Endothelial cell of umbilical vein (primary cell): ENCODE results near the gene TAGLN. TPM values are rescaled to one million over a fixed set of nuclear protein-coding genes. Genes with fewer than 3 reads are reported as not detected.

Experiments
- BruUV-seq: library from RNA; stranded (reverse); fragments of 400-500 nt; replicated peaks from 2 replicates; lab custom pipeline; 2021; lab: Mats Ljungman, UMichigan
- CTCF ChIA-PET: fragments of 300-600, 350-600 bp; sonication (Branson Sonifier 250); formaldehyde crosslinking; loops from one replicate; lab custom pipeline; 2021; ENCODE audit warnings: antibody characterized with exemption, inconsistent platforms; lab: Charles Lee
- POLR2A ChIA-PET: fragments of 300-600, 350-600 bp; sonication (Branson Sonifier 250); formaldehyde crosslinking; loops from one replicate; lab custom pipeline; 2021; ENCODE audit warnings: antibody characterized with exemption, inconsistent platforms; lab: Charles Lee
- DNase-seq: peaks from one replicate; pipeline ENCODE4 v3.0.0-alpha.2; 2011; ENCODE audit warnings: low read depth, low spot score
- FAIRE-seq: peaks from 2 replicates; lab custom pipeline; 2011; peaks lifted over from hg19 to GRCh38; lab: Jason Lieb, UNC
- H2AFZ ChIP-seq: 2 replicates; pipeline ENCODE4 v1.6.0; 2012; ENCODE audit warnings: low read depth, low read length, control low read depth, inconsistent platforms
- H3K27ac ChIP-seq: 2 replicates; pipeline ENCODE4 v1.5.1; 2011; ENCODE audit warnings: low read depth, mild to moderate bottlenecking, control low read depth, low read length, moderate library complexity; ENCODE audit not compliant: insufficient read depth
- H3K27me3 ChIP-seq, 2 experiments: 2 replicates each; pipeline versions ENCODE4 v1.6.0 to v1.6.1; 2011; ENCODE audit warnings: low read length in 2 of 2, mixed read lengths in 1 of 2; ENCODE audit not compliant: control insufficient read depth in 2 of 2, insufficient read depth in 2 of 2
- H3K36me3 ChIP-seq, 2 experiments: 2 replicates in 1 of 2; 3 replicates in 1 of 2; pipeline ENCODE4 v1.5.1; 2011; ENCODE audit warnings: low read length in 2 of 2, mild to moderate bottlenecking in 1 of 2, moderate library complexity in 1 of 2; ENCODE audit not compliant: control insufficient read depth in 2 of 2, insufficient read depth in 2 of 2; ENCODE audit errors: extremely low read depth in 1 of 2
- H3K4me1 ChIP-seq: 3 replicates; pipeline ENCODE4 v1.5.1; 2011; ENCODE audit warnings: mild to moderate bottlenecking, low read length; ENCODE audit not compliant: control insufficient read depth, insufficient read depth; ENCODE audit errors: extremely low read depth
- H3K4me2 ChIP-seq: 2 replicates; pipeline ENCODE4 v1.6.1; 2011; ENCODE audit warnings: low read length, control low read depth, mixed read lengths; ENCODE audit not compliant: insufficient read depth
- H3K4me3 ChIP-seq, 3 experiments: fragments of 200-600 bp in 1 of 3; sonication (generic), shearing (Covaris generic) in 1 of 3; replicated peaks in 1 of 3; 2 replicates each; pipeline ENCODE4 v1.5.1; 2011 to 2016; ENCODE audit warnings: control low read depth in 3 of 3, low read length in 3 of 3, mild to moderate bottlenecking in 2 of 3, inconsistent platforms in 1 of 3, low read depth in 1 of 3, moderate library complexity in 1 of 3; ENCODE audit not compliant: insufficient read depth in 1 of 3
- H3K79me2 ChIP-seq: 2 replicates; pipeline ENCODE4 v1.6.0; 2012; ENCODE audit warnings: low read length, inconsistent platforms; ENCODE audit not compliant: control insufficient read depth, insufficient read depth
- H3K9ac ChIP-seq: replicated peaks from 2 replicates; pipeline ENCODE3; 2011; ENCODE audit warnings: low read length, control low read depth; ENCODE audit not compliant: insufficient read depth; ENCODE audit errors: extremely low read depth
- H3K9me1 ChIP-seq: replicated peaks from 3 replicates; pipeline ENCODE4 v1.6.0; 2011; ENCODE audit warnings: mild to moderate bottlenecking, low read length; ENCODE audit not compliant: control insufficient read depth, insufficient read depth; ENCODE audit errors: extremely low read depth
- H3K9me3 ChIP-seq: replicated peaks from 2 replicates; pipeline ENCODE4 v1.5.1; 2012; ENCODE audit warnings: low read length, inconsistent platforms; ENCODE audit not compliant: control insufficient read depth, insufficient read depth
- H4K20me1 ChIP-seq: replicated peaks from 2 replicates; pipeline ENCODE3; 2011; ENCODE audit warnings: mild to moderate bottlenecking, low read length; ENCODE audit not compliant: control insufficient read depth, insufficient read depth; ENCODE audit errors: extremely low read depth
- EZH2 ChIP-seq: IDR thresholded peaks from 2 replicates; pipeline ENCODE4 v1.6.1; 2012; ENCODE audit warnings: borderline replicate concordance, low read depth, mild to moderate bottlenecking, moderate library complexity, low read length, inconsistent platforms; ENCODE audit not compliant: severe bottlenecking
- FOS ChIP-seq: IDR thresholded peaks from 2 replicates; pipeline ENCODE4 v1.6.1; 2011; ENCODE audit warnings: mild to moderate bottlenecking, low read length, moderate library complexity, borderline replicate concordance; ENCODE audit not compliant: insufficient read depth
- GATA2 ChIP-seq: IDR thresholded peaks from 2 replicates; pipeline ENCODE4 v1.7.0; 2011; ENCODE audit warnings: low read depth, mild to moderate bottlenecking, moderate library complexity, mixed read lengths, low read length; ENCODE audit not compliant: insufficient read length, insufficient read depth
- JUN ChIP-seq: IDR thresholded peaks from 2 replicates; pipeline ENCODE4 v1.6.1; 2011; ENCODE audit warnings: borderline replicate concordance, low read depth; ENCODE audit not compliant: insufficient read length, insufficient read depth
- MYC ChIP-seq: IDR thresholded peaks from one replicate; pipeline ENCODE4 v1.6.1; 2011; ENCODE audit warnings: mild to moderate bottlenecking, low read depth, low read length
- POLR2A ChIP-seq: IDR thresholded peaks from 2 replicates; pipeline ENCODE4 v1.6.1; 2012; ENCODE audit warnings: low read depth, mild to moderate bottlenecking, control low read depth, low read length
- POLR2AphosphoS5 ChIP-seq: IDR thresholded peaks from 2 replicates; pipeline ENCODE4 v1.6.1; 2012; ENCODE audit warnings: low read depth, mild to moderate bottlenecking, control low read depth, low read length, moderate library complexity; ENCODE audit not compliant: insufficient read depth
- dilution Hi-C: fragments of 300-500 bp; cut with MboI; formaldehyde crosslinking; loops from one replicate; pipeline ENCODE4 v1.15.0; 2019; ENCODE audit warnings: low sequenced_read_pairs; ENCODE audit not compliant: extremely low pct_ligation_motif_present
- intact Hi-C: fragments of 100-400 bp; cut with micrococcal nuclease; formaldehyde crosslinking; loops from one replicate; pipeline ENCODE4 v1.10.0; 2022
- polyA plus RNA-seq, 4 experiments: library from polyadenylated mRNA; depleted of rRNA in 3 of 4; stranded (reverse) in 3 of 4; unstranded in 1 of 4; fragments of >200 nt; gene quantifications; 2 replicates each; pipeline versions ENCODE4 v1.2.1 to v1.2.3, GENCODE V29; 2011 to 2012; ENCODE audit warnings: missing spikeins in 1 of 4
- total RNA-seq: library from RNA; stranded (reverse); gene quantifications from 2 replicates; pipeline ENCODE4 v1.2.3, GENCODE V29; 2021
- TF ChIP-seq, protein P1 (sequence below): IDR thresholded peaks from 2 replicates; pipeline ENCODE4 v1.6.1; 2011; ENCODE audit not compliant: insufficient read depth, insufficient read length
- TF ChIP-seq, protein P2 (sequence below), 2 donors: IDR thresholded peaks; 1 replicate in 1 of 2; 2 replicates in 1 of 2; pipeline ENCODE4 v1.5.1; 2011; ENCODE audit warnings: low read length in 2 of 2, mild to moderate bottlenecking in 2 of 2, moderate library complexity in 2 of 2, control low read depth in 1 of 2, inconsistent platforms in 1 of 2, low read depth in 1 of 2; ENCODE audit not compliant: insufficient read depth in 1 of 2; ENCODE audit errors: extremely low read depth in 1 of 2

The TAGLN gene
- total and polyA plus RNA-seq, 2 donors (not counting 3 experiments of a cell fraction or from before 2014, with no cell fraction given): 20.8 to 113 TPM

- POLR2A ChIA-PET: no interaction called here
- TF ChIP-seq POLR2A (no peak), JUN (no peak), FOS (no peak), MYC (no peak), GATA2 (no peak), EZH2 (no peak), POLR2AphosphoS5 (no peak)
- TF ChIP-seq, protein P1, sequence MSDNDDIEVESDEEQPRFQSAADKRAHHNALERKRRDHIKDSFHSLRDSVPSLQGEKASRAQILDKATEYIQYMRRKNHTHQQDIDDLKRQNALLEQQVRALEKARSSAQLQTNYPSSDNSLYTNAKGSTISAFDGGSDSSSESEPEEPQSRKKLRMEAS: no peak
- TF ChIP-seq, protein P2, sequence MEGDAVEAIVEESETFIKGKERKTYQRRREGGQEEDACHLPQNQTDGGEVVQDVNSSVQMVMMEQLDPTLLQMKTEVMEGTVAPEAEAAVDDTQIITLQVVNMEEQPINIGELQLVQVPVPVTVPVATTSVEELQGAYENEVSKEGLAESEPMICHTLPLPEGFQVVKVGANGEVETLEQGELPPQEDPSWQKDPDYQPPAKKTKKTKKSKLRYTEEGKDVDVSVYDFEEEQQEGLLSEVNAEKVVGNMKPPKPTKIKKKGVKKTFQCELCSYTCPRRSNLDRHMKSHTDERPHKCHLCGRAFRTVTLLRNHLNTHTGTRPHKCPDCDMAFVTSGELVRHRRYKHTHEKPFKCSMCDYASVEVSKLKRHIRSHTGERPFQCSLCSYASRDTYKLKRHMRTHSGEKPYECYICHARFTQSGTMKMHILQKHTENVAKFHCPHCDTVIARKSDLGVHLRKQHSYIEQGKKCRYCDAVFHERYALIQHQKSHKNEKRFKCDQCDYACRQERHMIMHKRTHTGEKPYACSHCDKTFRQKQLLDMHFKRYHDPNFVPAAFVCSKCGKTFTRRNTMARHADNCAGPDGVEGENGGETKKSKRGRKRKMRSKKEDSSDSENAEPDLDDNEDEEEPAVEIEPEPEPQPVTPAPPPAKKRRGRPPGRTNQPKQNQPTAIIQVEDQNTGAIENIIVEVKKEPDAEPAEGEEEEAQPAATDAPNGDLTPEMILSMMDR (IDR thresholded peaks at IDR 0.05; ENCODE audit: extremely low read depth in 1 of 2, insufficient read depth in 1 of 2, low read depth in 1 of 2, low read length in 2 of 2): no peak
These were observed 2.2 kb upstream of the TAGLN start for GRCh38 chr11:117197006-117197405.

More at GRCh38 chr11:117197006-117197405, 2.2 kb upstream of the TAGLN start:
- Histone ChIP-seq H3K36me3 (peaks cover 0 to 6% of the 10 kb centered on the region in 2 experiments), H2AFZ (no peak overlapping the region), H3K9me3 (no peaks in the 10 kb centered on the region), H3K9ac (no peak overlapping the region), H3K27me3 (no peaks in the 10 kb centered on the region), H3K27ac (no peak overlapping the region), H3K4me1 (peaks cover 9% of the 10 kb centered on the region), H3K79me2 (no peaks in the 10 kb centered on the region), H4K20me1 (no peaks in the 10 kb centered on the region), H3K4me3 (no peak overlapping the region), H3K9me1 (no peaks in the 10 kb centered on the region), H3K4me2 (no peak overlapping the region)
- FAIRE-seq: no peak
- no peak for DNase-seq
- no TSS peak for BruUV-seq
- dilution Hi-C loops: no loop called here
- intact Hi-C loops: no loop called here
- CTCF ChIA-PET: interaction anchor here (1.1 kb wide), 2 partner anchors 15 to 16 kb away, joined by 3 read pairs; no protein-coding TSS in a partner anchor
